A549 (cell line): Measurements from ENCODE around the gene AMER3. TPM values are rescaled to one million over a fixed set of nuclear protein-coding genes. Genes with fewer than 3 reads are reported as not detected.

Source experiments
- ATAC-seq, 2 experiments: fragments of 200-7000 bp in 1 of 2; fragments of >200 bp in 1 of 2; cut with Nextera tagmentation in 1 of 2; cut with Tn5 transposase in 1 of 2; 3 replicates each; pipeline versions ENCODE4 v1.8.0 to v1.9.1; 2018 to 2020; ENCODE audit warnings: mild to moderate bottlenecking in 1 of 2, moderate library complexity in 1 of 2
- CTCF ChIA-PET: fragments of 300-600 bp; sonication (Branson Sonifier 250); formaldehyde crosslinking; extraction: SDS; loops from one replicate; lab custom pipeline; 2021; ENCODE audit warnings: antibody characterized with exemption, inconsistent platforms; lab: Yijun Ruan, JAX
- POLR2A ChIA-PET: fragments of 350-600 bp; formaldehyde crosslinking; extraction: SDS; loops from one replicate; lab custom pipeline; 2021; ENCODE audit warnings: antibody characterized with exemption, inconsistent platforms; lab: Yijun Ruan, JAX
- DNase-seq, 2 experiments: peaks; one replicate each; pipeline versions ENCODE4 v3.0.0 to v3.0.0-alpha.2; 2011 to 2016; ENCODE audit warnings: low read depth in 1 of 2, low spot score in 1 of 2
- FAIRE-seq: peaks from 2 replicates; lab custom pipeline; 2011; peaks lifted over from hg19 to GRCh38; lab: Jason Lieb, UNC
- H3K27ac ChIP-seq, 2 experiments: fragments of >200 bp; sonication (Bioruptor Twin); formaldehyde crosslinking; 3 replicates each; pipeline ENCODE4 v1.5.1; 2016 to 2017
- H3K4me1 ChIP-seq: fragments of >200 bp; sonication (Bioruptor Twin); formaldehyde crosslinking; 3 replicates; pipeline ENCODE4 v1.6.1; 2016
- H3K4me2 ChIP-seq: fragments of >200 bp; sonication (Bioruptor Twin); formaldehyde crosslinking; 3 replicates; pipeline ENCODE4 v1.6.1; 2016
- H3K4me3 ChIP-seq: fragments of >200 bp; sonication (Bioruptor Twin); formaldehyde crosslinking; 3 replicates; pipeline ENCODE4 v1.5.1; 2016
- H3K9me3 ChIP-seq: fragments of >200 bp; sonication (Bioruptor Twin); formaldehyde crosslinking; 3 replicates; pipeline ENCODE4 v1.6.1; 2016
- BHLHE40 ChIP-seq: IDR thresholded peaks from 2 replicates; pipeline ENCODE4 v1.6.1; 2012; ENCODE audit warnings: low read depth, low read length, inconsistent platforms
- CBX2 ChIP-seq: fragments of 200-600 bp; sonication (generic); IDR thresholded peaks from 2 replicates; pipeline ENCODE4 v1.6.1; 2016; ENCODE audit warnings: low read depth, mild to moderate bottlenecking, borderline replicate concordance
- CEBPB ChIP-seq, 2 experiments: fragments of >200 bp in 1 of 2; sonication (Bioruptor Twin) in 1 of 2; formaldehyde crosslinking in 1 of 2; IDR thresholded peaks; 2 replicates each; pipeline ENCODE4 v1.6.1; 2012 to 2016
- CTCF ChIP-seq: fragments of >200 bp; sonication (Bioruptor Twin); formaldehyde crosslinking; IDR thresholded peaks from 3 replicates; pipeline ENCODE4 v1.5.1; 2016
- EHF ChIP-seq: fragments of 250-450 bp; sonication (Bioruptor Pico); IDR thresholded peaks from 2 replicates; pipeline ENCODE4 v1.5.0; 2020; ENCODE audit warnings: mild to moderate bottlenecking
- EHMT2 ChIP-seq: fragments of 200-600 bp; sonication (generic); IDR thresholded peaks from 2 replicates; pipeline ENCODE4 v1.6.1; 2016; ENCODE audit warnings: antibody characterized with exemption, low read depth, mild to moderate bottlenecking, moderate library complexity
- EP300 ChIP-seq, 2 experiments: fragments of >200 bp; sonication (Bioruptor Twin); formaldehyde crosslinking; IDR thresholded peaks; 2 replicates in 1 of 2; 3 replicates in 1 of 2; pipeline ENCODE4 v1.6.1; 2016 to 2017
- FOSB ChIP-seq: fragments of 250-450 bp; sonication (Bioruptor Pico); IDR thresholded peaks from 2 replicates; pipeline ENCODE4 v1.5.0; 2020; ENCODE audit warnings: mild to moderate bottlenecking, moderate library complexity
- FOXS1 ChIP-seq: fragments of 250-450 bp; sonication (Bioruptor Pico); IDR thresholded peaks from 2 replicates; pipeline ENCODE4 v1.5.0; 2020; ENCODE audit warnings: mild to moderate bottlenecking, moderate library complexity
- GATA3 ChIP-seq: IDR thresholded peaks from 2 replicates; pipeline ENCODE4 v1.6.1; 2012; ENCODE audit warnings: borderline replicate concordance
- HDAC2 ChIP-seq: fragments of 200-600 bp; sonication (generic); IDR thresholded peaks from 2 replicates; pipeline ENCODE4 v1.6.1; 2016
- HEYL ChIP-seq: fragments of 250-450 bp; sonication (Bioruptor Pico); IDR thresholded peaks from 2 replicates; pipeline ENCODE4 v1.8.0; 2021; ENCODE audit warnings: mild to moderate bottlenecking, moderate library complexity
- HOXB5 ChIP-seq: fragments of 250-450 bp; sonication (Bioruptor Pico); IDR thresholded peaks from 2 replicates; pipeline ENCODE4 v1.5.0; 2020; ENCODE audit warnings: mild to moderate bottlenecking, moderate library complexity
- JUN ChIP-seq, 2 experiments: fragments of >200 bp; sonication (Bioruptor Twin); formaldehyde crosslinking; IDR thresholded peaks; 2 replicates in 1 of 2; 3 replicates in 1 of 2; pipeline ENCODE4 v1.6.1; 2016 to 2017
- MAFK ChIP-seq: fragments of 450-650 bp; IDR thresholded peaks from 2 replicates; pipeline ENCODE4 v1.6.1; 2014; ENCODE audit not compliant: partially characterized antibody
- NR3C1 ChIP-seq: fragments of >200 bp; sonication (Bioruptor Twin); formaldehyde crosslinking; IDR thresholded peaks from 3 replicates; pipeline ENCODE4 v1.6.1; 2017
- PBX3 ChIP-seq: IDR thresholded peaks from 2 replicates; pipeline ENCODE4 v1.6.1; 2012
- POLR2AphosphoS2 ChIP-seq: conservative IDR thresholded peaks from 2 replicates; pipeline ENCODE4 v1.6.1; 2012; ENCODE audit warnings: low read length, improper control_type of control experiment, inconsistent platforms
- RAD21 ChIP-seq, 2 experiments: fragments of >200 bp in 1 of 2; sonication (Bioruptor Twin) in 1 of 2; formaldehyde crosslinking in 1 of 2; IDR thresholded peaks in 1 of 2; conservative IDR thresholded peaks in 1 of 2; 2 replicates in 1 of 2; 3 replicates in 1 of 2; pipeline ENCODE4 v1.6.1; 2012 to 2018; ENCODE audit warnings: inconsistent platforms in 1 of 2
- REST ChIP-seq: fragments of 200-600 bp; sonication (generic); IDR thresholded peaks from 2 replicates; pipeline ENCODE4 v1.6.1; 2016; ENCODE audit warnings: antibody characterized with exemption, mild to moderate bottlenecking, moderate library complexity
- SMC3 ChIP-seq: fragments of >200 bp; sonication (Bioruptor Twin); formaldehyde crosslinking; IDR thresholded peaks from 3 replicates; pipeline ENCODE4 v1.6.1; 2018; ENCODE audit warnings: inconsistent platforms
- TFCP2L1 ChIP-seq: fragments of 250-450 bp; sonication (Bioruptor Pico); IDR thresholded peaks from 2 replicates; pipeline ENCODE4 v1.5.0; 2021; ENCODE audit warnings: mild to moderate bottlenecking
- ZFP36 ChIP-seq: fragments of 450-650 bp; IDR thresholded peaks from 2 replicates; pipeline ENCODE4 v1.6.1; 2014; ENCODE audit warnings: borderline replicate concordance; ENCODE audit not compliant: partially characterized antibody
- ZNF302 ChIP-seq: fragments of 250-450 bp; sonication (Bioruptor Pico); IDR thresholded peaks from 2 replicates; pipeline ENCODE4 v1.9.0; 2021; ENCODE audit warnings: inconsistent platforms, mild to moderate bottlenecking, moderate library complexity
- WGBS: methylation state at CpG from one replicate; pipeline ENCODE4 v1.1.6; 2017; ENCODE audit errors: missing lambda C conversion rate; 5-methylcytosine and 5-hydroxymethylcytosine counted together
- polyA plus RNA-seq, 4 experiments: library from polyadenylated mRNA; depleted of rRNA in 3 of 4; stranded (reverse); fragments of >200 nt; fragmentation: RNase III in 1 of 4; extraction: RNeasy Plus Mini Kit Qiagen cat#74134 plus additional on column Dnase treatment in 1 of 4; gene quantifications; 2 replicates in 3 of 4; 3 replicates in 1 of 4; pipeline ENCODE4 v1.2.3, GENCODE V29; 2011 to 2017
- TF ChIP-seq, protein P1 (sequence below): IDR thresholded peaks from 2 replicates; pipeline ENCODE4 v1.6.1; 2012
- TF ChIP-seq, protein P2 (sequence below): IDR thresholded peaks from 2 replicates; pipeline ENCODE4 v1.6.1; 2012; ENCODE audit warnings: low read depth, borderline replicate concordance
- TF ChIP-seq, protein P3 (sequence below): fragments of 450-650 bp; IDR thresholded peaks from 2 replicates; pipeline ENCODE4 v1.6.1; 2014; ENCODE audit warnings: antibody characterized with exemption
- TF ChIP-seq, protein P4 (sequence below): fragments of >200 bp; sonication (Bioruptor Twin); formaldehyde crosslinking; IDR thresholded peaks from 2 replicates; pipeline ENCODE4 v1.6.1; 2016

The AMER3 gene
- polyA plus RNA-seq, 2 of the 4 experiments (the other 2 are of a cell fraction): not detected

- ChIA-PET CTCF (interaction anchor here (1.6 kb wide), 1 partner anchor 15 kb away, joined by 4 read pairs; the partner anchor contains the start of gene GPR148), POLR2A (no interaction called here)
- WGBS: 47% methylated on average over 8 of the region's 8 CpGs
- no peaks in the 10 kb centered on the region for H3K9me3 ChIP-seq
- TF ChIP-seq BHLHE40 (no peak), HOXB5 (CRISPR knock-in tag) (no peak), EHF (CRISPR knock-in tag) (no peak), JUN (IDR thresholded peaks at IDR 0.05) (no peak), FOXS1 (no peak), POLR2AphosphoS2 (no peak), HDAC2 (no peak), CTCF (no peak), EP300 (IDR thresholded peaks at IDR 0.05) (no peak), CBX2 (no peak), RAD21 (conservative IDR thresholded peaks at IDR 0.05 in 1 of 2, IDR thresholded peaks at IDR 0.05 in 1 of 2) (no peak), ZNF302 (CRISPR knock-in tag) (no peak), GATA3 (no peak), PBX3 (no peak), MAFK (no peak)
- TF ChIP-seq, protein P1, sequence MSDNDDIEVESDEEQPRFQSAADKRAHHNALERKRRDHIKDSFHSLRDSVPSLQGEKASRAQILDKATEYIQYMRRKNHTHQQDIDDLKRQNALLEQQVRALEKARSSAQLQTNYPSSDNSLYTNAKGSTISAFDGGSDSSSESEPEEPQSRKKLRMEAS: no peak
- TF ChIP-seq, protein P2, sequence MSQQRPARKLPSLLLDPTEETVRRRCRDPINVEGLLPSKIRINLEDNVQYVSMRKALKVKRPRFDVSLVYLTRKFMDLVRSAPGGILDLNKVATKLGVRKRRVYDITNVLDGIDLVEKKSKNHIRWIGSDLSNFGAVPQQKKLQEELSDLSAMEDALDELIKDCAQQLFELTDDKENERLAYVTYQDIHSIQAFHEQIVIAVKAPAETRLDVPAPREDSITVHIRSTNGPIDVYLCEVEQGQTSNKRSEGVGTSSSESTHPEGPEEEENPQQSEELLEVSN: no peak
- TF ChIP-seq, all 56 proteins: peak for 0
- DNase-seq (no peak), FAIRE-seq (no peak), ATAC-seq (no peak)
- Histone ChIP-seq H3K4me3 (no peak overlapping the region), H3K4me2 (no peak overlapping the region), H3K4me1 (no peaks in the 10 kb centered on the region), H3K27ac (no peak overlapping the region)
Measured at GRCh38 chr2:130743278-130743677, 12.1 kb upstream of the AMER3 start.

- Histone ChIP-seq H3K4me1 (no peaks in the 10 kb centered on the region), H3K9me3 (no peaks in the 10 kb centered on the region), H3K4me2 (no peak overlapping the region), H3K27ac (no peak overlapping the region), H3K4me3 (no peak overlapping the region)
- FAIRE-seq: no peak
- ChIA-PET CTCF (interaction anchor here (0.6 kb wide), 1 partner anchor 72 kb away, joined by 3 read pairs; no protein-coding TSS in a partner anchor), POLR2A (no interaction called here)
- ATAC-seq: no peak; a peak in 1 of 6 replicates
- DNase-seq: no peak
- WGBS: 41% methylated on average over 10 of the region's 20 CpGs
- TF ChIP-seq EHMT2 (no peak), PBX3 (no peak), HOXB5 (CRISPR knock-in tag) (no peak), TFCP2L1 (no peak), REST (no peak), NR3C1 (no peak), CEBPB (IDR thresholded peaks at IDR 0.05) (no peak), HEYL (CRISPR knock-in tag) (no peak), BHLHE40 (no peak), SMC3 (no peak), ZFP36 (no peak), FOSB (CRISPR knock-in tag) (no peak)
- TF ChIP-seq, protein P3, sequence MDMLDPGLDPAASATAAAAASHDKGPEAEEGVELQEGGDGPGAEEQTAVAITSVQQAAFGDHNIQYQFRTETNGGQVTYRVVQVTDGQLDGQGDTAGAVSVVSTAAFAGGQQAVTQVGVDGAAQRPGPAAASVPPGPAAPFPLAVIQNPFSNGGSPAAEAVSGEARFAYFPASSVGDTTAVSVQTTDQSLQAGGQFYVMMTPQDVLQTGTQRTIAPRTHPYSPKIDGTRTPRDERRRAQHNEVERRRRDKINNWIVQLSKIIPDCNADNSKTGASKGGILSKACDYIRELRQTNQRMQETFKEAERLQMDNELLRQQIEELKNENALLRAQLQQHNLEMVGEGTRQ: no peak
- TF ChIP-seq, protein P4, sequence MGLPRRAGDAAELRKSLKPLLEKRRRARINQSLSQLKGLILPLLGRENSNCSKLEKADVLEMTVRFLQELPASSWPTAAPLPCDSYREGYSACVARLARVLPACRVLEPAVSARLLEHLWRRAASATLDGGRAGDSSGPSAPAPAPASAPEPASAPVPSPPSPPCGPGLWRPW: no peak
Measured at GRCh38 chr2:130744287-130745117, 10.8 kb upstream of the AMER3 start.
